HCT116 (cell line): ENCODE measurements around the gene ARHGAP19. TPM values are rescaled to one million over a fixed set of nuclear protein-coding genes. Genes with fewer than 3 reads are reported as not detected.

Experiments
- ATAC-seq: fragments of 200-7000 bp; cut with Tn5 transposase; 2 replicates; pipeline ENCODE4 v1.9.1; 2020; ENCODE audit warnings: mild to moderate bottlenecking, moderate library complexity
- BruUV-seq: library from RNA; stranded (reverse); fragments of 400-500 nt; replicated peaks from 2 replicates; lab custom pipeline; 2021; lab: Mats Ljungman, UMichigan
- CTCF ChIA-PET: fragments of 300-600 bp; sonication (Branson Sonifier 250); formaldehyde crosslinking; loops from one replicate; lab custom pipeline; 2021; ENCODE audit warnings: antibody characterized with exemption; lab: Charles Lee
- POLR2A ChIA-PET: fragments of 300-600, 350-600 bp; sonication (Branson Sonifier 250); formaldehyde crosslinking; loops from one replicate; lab custom pipeline; 2021; ENCODE audit warnings: antibody characterized with exemption; lab: Charles Lee
- RAD21 ChIA-PET, 2 experiments: fragments of 300-600 bp; sonication (Branson Sonifier 250); formaldehyde crosslinking; loops; one replicate each; lab custom pipeline; 2023; ENCODE audit warnings: low total read pairs in 2 of 2; ENCODE audit not compliant: uncharacterized antibody in 2 of 2, unreplicated experiment in 2 of 2, low non-redundant PET in 1 of 2; lab: Charles Lee
- DNase-seq: peaks from one replicate; pipeline ENCODE4 v3.0.0-alpha.2; 2010; ENCODE audit warnings: low read depth, low spot score
- H2AFZ ChIP-seq: fragments of 200-600 bp; shearing (Covaris generic), sonication (generic); 2 replicates; pipeline ENCODE4 v1.6.1; 2017; ENCODE audit warnings: low read depth, mixed run types, mixed read lengths, antibody characterized with exemption, low read length; ENCODE audit not compliant: poor library complexity, severe bottlenecking
- H3K27ac ChIP-seq: 2 replicates; pipeline ENCODE4 v1.5.1; 2012; ENCODE audit warnings: low read depth, low read length
- H3K27me3 ChIP-seq: fragments of 200-600 bp; sonication (generic); 2 replicates; pipeline ENCODE4 v1.6.1; 2016; ENCODE audit warnings: mixed run types, low read length, mixed read lengths; ENCODE audit not compliant: insufficient read depth
- H3K36me3 ChIP-seq, 2 experiments: fragments of 200-500 bp in 1 of 2; fragments of 200-600 bp in 1 of 2; sonication (Bioruptor generic) in 1 of 2; sonication (generic) in 1 of 2; 2 replicates each; pipeline versions ENCODE4 v1.5.1 to v1.6.1; 2014 to 2016; ENCODE audit warnings: low read length in 2 of 2, inconsistent platforms in 1 of 2, mixed read lengths in 1 of 2, mixed run types in 1 of 2; ENCODE audit not compliant: insufficient read depth in 2 of 2, control insufficient read depth in 1 of 2
- H3K4me1 ChIP-seq, 2 experiments: fragments of 200-600 bp in 1 of 2; sonication (generic) in 1 of 2; 2 replicates each; pipeline versions ENCODE4 v1.5.1 to v1.6.1; 2012 to 2017; ENCODE audit warnings: low read length in 2 of 2, inconsistent platforms in 1 of 2, mild to moderate bottlenecking in 1 of 2, mixed read lengths in 1 of 2, mixed run types in 1 of 2, moderate library complexity in 1 of 2; ENCODE audit not compliant: insufficient read depth in 2 of 2, control insufficient read depth in 1 of 2
- H3K4me2 ChIP-seq: fragments of 200-600 bp; sonication (generic); 2 replicates; pipeline ENCODE4 v1.6.1; 2017; ENCODE audit warnings: mixed run types, low read length, mixed read lengths
- H3K4me3 ChIP-seq, 2 experiments: fragments of 200-600 bp in 1 of 2; sonication (generic) in 1 of 2; replicated peaks in 1 of 2; 2 replicates each; pipeline ENCODE4 v1.5.1; 2011 to 2016; ENCODE audit warnings: low read length in 2 of 2, control low read depth in 1 of 2, low read depth in 1 of 2, mild to moderate bottlenecking in 1 of 2, mixed read lengths in 1 of 2, mixed run types in 1 of 2
- H3K79me2 ChIP-seq: fragments of 200-600 bp; sonication (generic); 2 replicates; pipeline ENCODE4 v1.6.1; 2017; ENCODE audit warnings: mild to moderate bottlenecking, mixed run types, low read length, moderate library complexity, mixed read lengths; ENCODE audit not compliant: insufficient read depth
- H3K9ac ChIP-seq: fragments of 200-600 bp; sonication (generic); 2 replicates; pipeline ENCODE4 v1.6.1; 2016; ENCODE audit warnings: low read length, mixed read lengths
- H3K9me2 ChIP-seq: fragments of 200-600 bp; sonication (generic), shearing (Covaris generic); 2 replicates; pipeline ENCODE4 v1.6.1; 2017; ENCODE audit warnings: mixed run types, mild to moderate bottlenecking, moderate library complexity; ENCODE audit not compliant: insufficient read depth
- H3K9me3 ChIP-seq, 2 experiments: fragments of 200-500 bp in 1 of 2; fragments of 200-600 bp in 1 of 2; sonication (Bioruptor generic) in 1 of 2; sonication (generic) in 1 of 2; 2 replicates each; pipeline ENCODE4 v1.6.1; 2014 to 2017; ENCODE audit warnings: low read length in 2 of 2, mixed read lengths in 2 of 2, inconsistent platforms in 1 of 2, low read depth in 1 of 2, mild to moderate bottlenecking in 1 of 2, mixed run types in 1 of 2, moderate library complexity in 1 of 2; ENCODE audit not compliant: control insufficient read depth in 1 of 2, insufficient read depth in 1 of 2
- H4K20me1 ChIP-seq: fragments of 200-600 bp; sonication (generic), shearing (Covaris generic); 2 replicates; pipeline ENCODE4 v1.6.1; 2017; ENCODE audit warnings: mixed run types, mild to moderate bottlenecking, moderate library complexity; ENCODE audit not compliant: insufficient read depth
- CBX3 ChIP-seq: IDR thresholded peaks from 2 replicates; pipeline ENCODE4 v1.6.1; 2012; ENCODE audit warnings: low read depth
- CEBPB ChIP-seq: IDR thresholded peaks from 2 replicates; pipeline ENCODE4 v1.6.1; 2012; ENCODE audit warnings: low read depth
- ELF1 ChIP-seq: IDR thresholded peaks from 2 replicates; pipeline ENCODE4 v1.6.1; 2012; ENCODE audit warnings: low read depth, borderline replicate concordance
- EZH2phosphoT487 ChIP-seq: fragments of 200-600 bp; IDR thresholded peaks from 2 replicates; pipeline ENCODE4 v1.6.1; 2018; ENCODE audit warnings: antibody characterized with exemption, borderline replicate concordance
- FOSL1 ChIP-seq: IDR thresholded peaks from 2 replicates; pipeline ENCODE4 v1.6.1; 2012; ENCODE audit warnings: low read depth
- REST ChIP-seq: IDR thresholded peaks from 2 replicates; pipeline ENCODE4 v1.6.1; 2012; ENCODE audit warnings: low read depth
- SP1 ChIP-seq: IDR thresholded peaks from 2 replicates; pipeline ENCODE4 v1.6.1; 2012; ENCODE audit warnings: low read depth
- intact Hi-C: fragments of 100-400 bp; cut with micrococcal nuclease; formaldehyde crosslinking; loops from 2 replicates; pipeline ENCODE4 v1.10.0; 2022
- total RNA-seq: library from RNA; stranded (reverse); gene quantifications from one replicate; pipeline ENCODE4 v1.2.1, GENCODE V29; 2021; ENCODE audit not compliant: unreplicated experiment

Gene ARHGAP19
- total RNA-seq, 1 experiment from 2014 or later: 36.8 TPM

GRCh38 chr10:97215619-97216260, 76.7 kb downstream of the ARHGAP19 start:
- Histone ChIP-seq H4K20me1 (no peaks in the 10 kb centered on the region), H3K9ac (no peak overlapping the region), H3K9me3 (no peaks in the 10 kb centered on the region), H3K4me3 (no peak overlapping the region), H3K36me3 (no peaks in the 10 kb centered on the region), H3K4me1 (no peaks in the 10 kb centered on the region), H3K4me2 (no peak overlapping the region), H2AFZ (no peak overlapping the region), H3K9me2 (no peaks in the 10 kb centered on the region), H3K27me3 (no peaks in the 10 kb centered on the region), H3K79me2 (no peaks in the 10 kb centered on the region), H3K27ac (no peak overlapping the region)
- POLR2A ChIA-PET: no interaction called here
- TF ChIP-seq CBX3 (no peak), REST (no peak), CEBPB (no peak), ELF1 (no peak), SP1 (no peak), FOSL1 (no peak), EZH2phosphoT487 (no peak)
- no TSS peak for BruUV-seq
- CTCF ChIA-PET: no interaction called here
- intact Hi-C loops: no loop called here
- RAD21 ChIA-PET: no interaction called here
- ATAC-seq (no peak), DNase-seq (no peak)
